ENCODE measurements around the gene CWF19L2. TPM values are rescaled to one million over a fixed set of nuclear protein-coding genes. Genes with fewer than 3 reads are reported as not detected.
A peak's percentile ranks its signal among the peaks of the same experiment; 100 is the strongest.
"Not testable (repeated sequence)": the region's sequence is repeated elsewhere in the genome, so short reads cannot be mapped to it uniquely, and the experiment has no call there.

The CWF19L2 gene
- total RNA-seq, 1 donor from 2014 or later = 17.3 TPM

DNA sequence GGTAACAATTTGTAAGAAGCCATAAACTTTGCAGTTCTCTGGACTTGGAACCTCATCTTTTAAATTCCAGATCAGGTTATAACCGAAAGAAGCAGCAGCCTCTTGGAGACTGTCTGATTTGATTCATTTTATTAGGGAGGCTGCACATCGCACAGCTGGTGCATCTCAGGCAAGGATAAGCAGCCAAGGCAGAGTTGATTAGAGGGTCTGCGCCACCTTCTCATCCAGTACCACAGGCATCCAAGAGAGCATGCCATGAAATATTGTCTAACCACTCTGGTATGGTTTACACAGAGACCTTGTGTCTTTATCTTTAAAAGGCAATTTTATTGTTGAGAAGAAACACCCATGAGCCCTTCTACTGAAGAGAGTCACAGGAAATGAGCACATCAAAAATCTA is 16.2 kb upstream of the CWF19L2 start:
- ATAC-seq (no peak), DNase-seq (no peak)
- intact Hi-C loops (cut with DNase I) = no loop called here
- TF ChIP-seq, protein P1, sequence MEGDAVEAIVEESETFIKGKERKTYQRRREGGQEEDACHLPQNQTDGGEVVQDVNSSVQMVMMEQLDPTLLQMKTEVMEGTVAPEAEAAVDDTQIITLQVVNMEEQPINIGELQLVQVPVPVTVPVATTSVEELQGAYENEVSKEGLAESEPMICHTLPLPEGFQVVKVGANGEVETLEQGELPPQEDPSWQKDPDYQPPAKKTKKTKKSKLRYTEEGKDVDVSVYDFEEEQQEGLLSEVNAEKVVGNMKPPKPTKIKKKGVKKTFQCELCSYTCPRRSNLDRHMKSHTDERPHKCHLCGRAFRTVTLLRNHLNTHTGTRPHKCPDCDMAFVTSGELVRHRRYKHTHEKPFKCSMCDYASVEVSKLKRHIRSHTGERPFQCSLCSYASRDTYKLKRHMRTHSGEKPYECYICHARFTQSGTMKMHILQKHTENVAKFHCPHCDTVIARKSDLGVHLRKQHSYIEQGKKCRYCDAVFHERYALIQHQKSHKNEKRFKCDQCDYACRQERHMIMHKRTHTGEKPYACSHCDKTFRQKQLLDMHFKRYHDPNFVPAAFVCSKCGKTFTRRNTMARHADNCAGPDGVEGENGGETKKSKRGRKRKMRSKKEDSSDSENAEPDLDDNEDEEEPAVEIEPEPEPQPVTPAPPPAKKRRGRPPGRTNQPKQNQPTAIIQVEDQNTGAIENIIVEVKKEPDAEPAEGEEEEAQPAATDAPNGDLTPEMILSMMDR (IDR thresholded peaks at IDR 0.05) = no peak
- H3K36me3 ChIP-seq = no peaks in the 10 kb centered on the region
- peaks cover 8% of the 10 kb centered on the region for H3K27me3 ChIP-seq
- H3K4me3 ChIP-seq = no peak overlapping the region
- no peaks in the 10 kb centered on the region for H3K4me1 ChIP-seq
- no peak overlapping the region for H3K27ac ChIP-seq
- no peaks in the 10 kb centered on the region for H3K9me3 ChIP-seq

DNA sequence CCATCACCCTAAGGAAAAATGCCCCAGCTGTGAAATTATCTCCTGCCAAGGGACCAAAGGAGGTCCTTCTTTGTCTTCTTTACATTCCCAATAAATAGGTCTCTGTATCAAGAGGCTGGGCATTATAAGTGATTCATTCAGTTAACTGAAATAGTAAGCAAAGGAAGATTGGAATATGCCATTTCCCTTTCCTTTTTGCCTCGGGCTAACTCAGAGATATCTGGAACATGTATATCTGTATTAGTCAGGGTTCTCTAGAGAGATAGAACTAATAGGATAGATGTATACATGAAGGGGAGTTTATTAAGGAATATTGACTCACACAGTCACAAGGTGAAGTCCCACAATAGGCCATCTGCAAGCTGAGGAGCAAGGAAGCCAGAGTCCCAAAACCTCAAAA is 15.3 kb upstream of the CWF19L2 start:
- no peaks in the 10 kb centered on the region for H3K9me3 ChIP-seq
- ATAC-seq (no peak), DNase-seq (no peak)
- H3K36me3 ChIP-seq = no peaks in the 10 kb centered on the region
- H3K27me3 ChIP-seq = peaks cover 8% of the 10 kb centered on the region
- intact Hi-C loops (cut with DNase I) = no loop called here
- no peak overlapping the region for H3K4me3 ChIP-seq
- TF ChIP-seq, protein P1 (IDR thresholded peaks at IDR 0.05) = no peak
- H3K4me1 ChIP-seq = no peaks in the 10 kb centered on the region
- H3K27ac ChIP-seq = no peak overlapping the region

DNA sequence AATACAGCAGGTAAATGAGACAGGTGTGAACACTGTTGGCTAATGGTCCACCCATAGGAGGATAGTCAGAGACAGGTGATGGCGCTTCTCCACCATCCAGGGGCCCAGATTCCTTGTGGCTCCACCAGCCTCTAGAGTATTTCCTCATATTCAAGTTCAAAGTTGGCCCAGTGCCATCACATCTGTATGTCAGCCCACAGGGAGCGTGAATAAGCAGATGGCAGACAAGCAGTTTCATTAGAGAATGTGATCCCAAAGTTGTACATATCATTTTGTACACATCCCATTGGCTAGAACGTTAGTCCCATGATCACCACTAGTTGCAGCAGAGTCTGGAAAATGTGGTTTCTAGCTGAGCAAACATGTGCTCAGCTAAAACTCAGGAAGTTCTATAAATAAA is 11.0 kb upstream of the CWF19L2 start:
- TF ChIP-seq, protein P1 (IDR thresholded peaks at IDR 0.05) = no peak
- Histone ChIP-seq H3K27ac (no peak overlapping the region), H3K36me3 (no peaks in the 10 kb centered on the region), H3K4me3 (no peak overlapping the region), H3K9me3 (no peaks in the 10 kb centered on the region), H3K27me3 (peaks cover 15% of the 10 kb centered on the region), H3K4me1 (no peaks in the 10 kb centered on the region)
- DNase-seq (no peak), ATAC-seq (no peak)
- intact Hi-C loops (cut with DNase I) = no loop called here

DNA sequence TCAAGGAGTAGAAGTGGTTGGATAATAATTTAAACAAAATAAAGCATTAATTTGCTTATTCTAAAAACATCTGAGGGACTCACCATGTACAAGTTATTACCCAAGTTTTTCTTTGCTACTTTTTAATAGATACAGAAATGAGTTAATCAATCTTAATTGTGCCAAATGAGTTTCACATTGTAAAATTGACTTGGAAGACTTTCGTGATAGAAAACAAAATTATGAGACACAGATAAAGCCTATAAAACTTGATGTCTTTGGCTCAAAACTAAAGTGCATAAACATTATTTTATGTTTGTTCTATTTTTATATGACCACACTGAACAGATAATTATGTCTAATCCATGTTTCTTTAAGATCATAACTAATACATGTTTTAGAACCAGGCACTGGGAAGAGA is 10.1 kb upstream of the CWF19L2 start:
- Histone ChIP-seq H3K4me1 (no peaks in the 10 kb centered on the region), H3K27me3 (peaks cover 15% of the 10 kb centered on the region), H3K4me3 (no peak overlapping the region), H3K27ac (no peak overlapping the region), H3K36me3 (no peaks in the 10 kb centered on the region), H3K9me3 (no peaks in the 10 kb centered on the region)
- DNase-seq (no peak), ATAC-seq (no peak)
- intact Hi-C loops (cut with DNase I) = no loop called here
- TF ChIP-seq, protein P1 (IDR thresholded peaks at IDR 0.05) = no peak

DNA sequence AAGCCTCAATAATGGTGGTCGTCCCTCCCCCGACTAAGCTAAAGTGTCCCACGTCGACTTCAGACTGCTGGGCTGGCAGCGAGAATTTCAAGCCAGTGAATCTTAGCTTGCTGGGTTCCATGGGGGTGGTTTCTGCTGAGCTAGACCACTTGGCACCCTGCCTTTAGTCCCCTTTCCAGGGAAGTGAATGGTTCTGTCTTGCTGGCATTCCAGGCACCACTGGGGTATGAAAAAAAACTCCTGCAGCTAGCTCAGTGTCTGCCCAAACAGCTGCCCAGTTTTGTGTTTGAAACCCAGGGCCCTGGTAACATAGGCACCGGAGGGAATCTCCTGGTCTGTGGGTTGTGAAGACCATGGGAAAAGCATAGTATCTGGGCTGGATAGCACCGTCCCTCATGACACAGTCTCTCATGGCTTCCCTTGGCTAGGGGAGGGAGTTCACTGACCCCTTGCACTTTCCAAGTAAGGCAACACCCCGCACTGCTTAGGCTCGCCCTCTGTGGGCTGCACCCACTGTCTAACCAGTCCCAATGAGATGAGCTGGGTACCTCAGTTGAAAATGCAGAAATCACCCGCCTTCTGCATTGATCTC is 8.7 kb upstream of the CWF19L2 start:
- H3K4me3 ChIP-seq; H3K27ac ChIP-seq; H3K4me1 ChIP-seq; ATAC-seq; H3K9me3 ChIP-seq; intact Hi-C loops (cut with DNase I); DNase-seq; H3K36me3 ChIP-seq: not testable (repeated sequence)
- H3K27me3 ChIP-seq = peaks cover 15% of the 10 kb centered on the region

DNA sequence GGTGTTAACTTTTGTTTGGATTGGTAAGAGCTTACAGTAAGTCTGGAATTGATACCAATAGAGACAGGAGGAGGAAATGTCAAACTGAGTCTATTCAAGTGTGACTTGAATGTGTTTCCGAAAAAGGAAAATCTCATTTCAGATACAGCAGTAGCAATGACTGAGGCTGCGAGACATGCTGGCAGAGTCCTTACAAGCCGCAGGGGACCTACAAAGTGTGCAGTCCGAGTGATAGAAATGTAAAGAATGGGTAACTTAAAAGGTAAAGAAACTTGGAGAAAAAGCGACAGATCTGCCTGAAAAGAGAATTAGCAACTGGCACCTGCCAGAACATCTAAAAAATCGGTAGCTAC is 444 bp downstream of the CWF19L2 start:
- H3K36me3 ChIP-seq = peaks cover 28% of the 10 kb centered on the region
- H3K4me3 ChIP-seq = peak overlapping the region; percentile 82
- H3K4me1 ChIP-seq = peaks cover 14% of the 10 kb centered on the region
- TF ChIP-seq, protein P1 (IDR thresholded peaks at IDR 0.05) = no peak
- H3K9me3 ChIP-seq = no peaks in the 10 kb centered on the region
- peak overlapping the region; percentile 76 for H3K27ac ChIP-seq
- no peak for DNase-seq
- intact Hi-C loops (cut with DNase I) = no loop called here
- no peaks in the 10 kb centered on the region for H3K27me3 ChIP-seq
- no peak for ATAC-seq

All from upper lobe of right lung (tissue), 1 donor.